ENCODE results near the gene CENPK.

- no peak for TF ChIP-seq CTCF (IDR thresholded peaks at IDR 0.05; ENCODE audit: low read depth, low read length, missing input control)
- TF ChIP-seq EGR1 (IDR thresholded peaks at IDR 0.05; ENCODE audit: low read depth in 2 of 2), result no peak
- TF ChIP-seq HNF4A (conservative IDR thresholded peaks at IDR 0.05), result no peak
- TF ChIP-seq RAD21 (IDR thresholded peaks at IDR 0.05), result no peak
- TF ChIP-seq RXRA (IDR thresholded peaks at IDR 0.05), result no peak
- TF ChIP-seq SP1 (IDR thresholded peaks at IDR 0.05), result no peak
- no peak for TF ChIP-seq REST (IDR thresholded peaks at IDR 0.05)
- no peak for TF ChIP-seq YY1 (IDR thresholded peaks at IDR 0.05)
Measured at GRCh38 chr5:65481171-65481581, 81.8 kb downstream of the CENPK start.
